Measurements from ENCODE around the gene MFAP5. TPM values are rescaled to one million over a fixed set of nuclear protein-coding genes. Genes with fewer than 3 reads are reported as not detected.

The MFAP5 gene
- total and polyA plus RNA-seq, 10 of the 15 experiments (the other 5 are each of a cell fraction or from before 2014, with no cell fraction given): 0.06 to 0.14 (median 0.12) TPM; not detected in 7

DNA sequence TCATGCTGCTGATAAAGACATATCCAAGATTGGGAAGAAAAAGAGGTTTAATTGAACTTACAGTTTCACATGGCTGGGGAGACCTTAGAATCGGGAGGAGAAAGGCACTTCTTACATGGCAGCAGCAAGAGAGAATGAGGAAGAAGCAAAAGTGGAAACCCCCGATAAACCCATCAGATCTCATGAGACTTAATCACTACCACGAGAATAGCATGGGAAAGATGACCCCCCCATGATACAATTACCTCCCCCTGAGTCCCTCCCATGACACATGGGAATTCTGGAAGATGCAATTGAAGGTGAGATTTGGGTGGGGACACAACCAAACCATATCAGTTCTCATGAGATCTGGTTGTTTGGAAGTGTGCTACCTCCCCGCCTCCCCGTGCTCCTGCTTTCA lies 9.8 kb upstream of the MFAP5 start:
- no peak overlapping the region for H3K4me2 ChIP-seq (ENCODE audit: control insufficient read depth, insufficient read depth)
- H4K20me1 ChIP-seq (ENCODE audit: control insufficient read depth, insufficient read depth): no peaks in the 10 kb centered on the region
- no peak overlapping the region for H2AFZ ChIP-seq (ENCODE audit: control insufficient read depth, low read depth, low read length)
- ATAC-seq (no peak), DNase-seq (ENCODE audit: low read depth, low spot score) (no peak), FAIRE-seq (no peak)
- 50% methylated on average over 4 of the region's 5 CpGs for WGBS (ENCODE audit: insufficient coverage, insufficient replicate concordance, low lambda C conversion rate, missing lambda C conversion rate)
- RAD21 ChIA-PET (ENCODE audit: unreplicated experiment): interaction anchor here (0.6 kb wide), 1 partner anchor 15 kb away, joined by 6 read pairs; no protein-coding TSS in a partner anchor
- intact Hi-C loops (cut with micrococcal nuclease; ENCODE audit: unreplicated experiment) (no loop called here), in situ Hi-C loops (cut with MboI) (no loop called here)
- SMC1A ChIA-PET (ENCODE audit: uncharacterized antibody, unreplicated experiment): no interaction called here
- no peak overlapping the region for H3K9ac ChIP-seq (ENCODE audit: control insufficient read depth, insufficient read depth, low read length)
- no peaks in the 10 kb centered on the region for H3K79me2 ChIP-seq (ENCODE audit: control insufficient read depth, insufficient read depth, low read length)
- CTCF ChIA-PET: no interaction called here
- no peaks in the 10 kb centered on the region for H3K4me1 ChIP-seq (ENCODE audit: control insufficient read depth, insufficient read depth, low read length)
- peaks cover 3% of the 10 kb centered on the region; the same call in 1 of the 3 replicates for H3K9me3 ChIP-seq (replicated peaks; ENCODE audit: control insufficient read depth, insufficient read depth, low read length)
- no peak overlapping the region for H3K27ac ChIP-seq (ENCODE audit: control insufficient read depth, insufficient read depth)
- H3K27me3 ChIP-seq (replicated peaks in 1 of 2; ENCODE audit: control insufficient read depth in 2 of 2, insufficient read depth in 2 of 2, low read length in 1 of 2): no peaks in the 10 kb centered on the region
- TF ChIP-seq ESRRA (IDR thresholded peaks at IDR 0.05; ENCODE audit: low read length): no peak
- no peak for TF ChIP-seq GATAD2B (conservative IDR thresholded peaks at IDR 0.05; ENCODE audit: low read depth)
- TF ChIP-seq HDAC6 (IDR thresholded peaks at IDR 0.05; ENCODE audit: unreplicated experiment): no peak
- TF ChIP-seq ZBED1 (IDR thresholded peaks at IDR 0.05; ENCODE audit: borderline replicate concordance): no peak
- no peak for TF ChIP-seq BRCA1 (IDR thresholded peaks at IDR 0.05; ENCODE audit: low read depth, low read length)
- no peak for TF ChIP-seq MXI1 (IDR thresholded peaks at IDR 0.05; ENCODE audit: low read depth, low read length)
- no peak for TF ChIP-seq SUPT20H (IDR thresholded peaks at IDR 0.05; ENCODE audit: borderline replicate concordance, control insufficient read depth, low read depth, low read length)
- no peak for TF ChIP-seq SMC3 (IDR thresholded peaks at IDR 0.05; ENCODE audit: borderline replicate concordance, low read length)
- TF ChIP-seq, protein P1, sequence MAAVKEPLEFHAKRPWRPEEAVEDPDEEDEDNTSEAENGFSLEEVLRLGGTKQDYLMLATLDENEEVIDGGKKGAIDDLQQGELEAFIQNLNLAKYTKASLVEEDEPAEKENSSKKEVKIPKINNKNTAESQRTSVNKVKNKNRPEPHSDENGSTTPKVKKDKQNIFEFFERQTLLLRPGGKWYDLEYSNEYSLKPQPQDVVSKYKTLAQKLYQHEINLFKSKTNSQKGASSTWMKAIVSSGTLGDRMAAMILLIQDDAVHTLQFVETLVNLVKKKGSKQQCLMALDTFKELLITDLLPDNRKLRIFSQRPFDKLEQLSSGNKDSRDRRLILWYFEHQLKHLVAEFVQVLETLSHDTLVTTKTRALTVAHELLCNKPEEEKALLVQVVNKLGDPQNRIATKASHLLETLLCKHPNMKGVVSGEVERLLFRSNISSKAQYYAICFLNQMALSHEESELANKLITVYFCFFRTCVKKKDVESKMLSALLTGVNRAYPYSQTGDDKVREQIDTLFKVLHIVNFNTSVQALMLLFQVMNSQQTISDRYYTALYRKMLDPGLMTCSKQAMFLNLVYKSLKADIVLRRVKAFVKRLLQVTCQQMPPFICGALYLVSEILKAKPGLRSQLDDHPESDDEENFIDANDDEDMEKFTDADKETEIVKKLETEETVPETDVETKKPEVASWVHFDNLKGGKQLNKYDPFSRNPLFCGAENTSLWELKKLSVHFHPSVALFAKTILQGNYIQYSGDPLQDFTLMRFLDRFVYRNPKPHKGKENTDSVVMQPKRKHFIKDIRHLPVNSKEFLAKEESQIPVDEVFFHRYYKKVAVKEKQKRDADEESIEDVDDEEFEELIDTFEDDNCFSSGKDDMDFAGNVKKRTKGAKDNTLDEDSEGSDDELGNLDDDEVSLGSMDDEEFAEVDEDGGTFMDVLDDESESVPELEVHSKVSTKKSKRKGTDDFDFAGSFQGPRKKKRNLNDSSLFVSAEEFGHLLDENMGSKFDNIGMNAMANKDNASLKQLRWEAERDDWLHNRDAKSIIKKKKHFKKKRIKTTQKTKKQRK (IDR thresholded peaks at IDR 0.05; ENCODE audit: low read depth, low read length): no peak
- TF ChIP-seq IRF3 (IDR thresholded peaks at IDR 0.05): no peak
- TF ChIP-seq BCL11A (IDR thresholded peaks at IDR 0.05; ENCODE audit: low read depth, low read length): no peak
- TF ChIP-seq, protein P2, sequence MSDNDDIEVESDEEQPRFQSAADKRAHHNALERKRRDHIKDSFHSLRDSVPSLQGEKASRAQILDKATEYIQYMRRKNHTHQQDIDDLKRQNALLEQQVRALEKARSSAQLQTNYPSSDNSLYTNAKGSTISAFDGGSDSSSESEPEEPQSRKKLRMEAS (IDR thresholded peaks at IDR 0.05; ENCODE audit: low read depth, low read length): no peak
- no TSS peak for BruUV-seq (replicated peaks)
- POLR2A ChIA-PET: no interaction called here
- H3K36me3 ChIP-seq (ENCODE audit: control insufficient read depth in 2 of 2, insufficient read depth in 2 of 2, low read length in 1 of 2): no peaks in the 10 kb centered on the region
- no peak overlapping the region for H3K4me3 ChIP-seq
